Measurements from ENCODE around the gene SORBS2. TPM values are rescaled to one million over a fixed set of nuclear protein-coding genes. Genes with fewer than 3 reads are reported as not detected.

The SORBS2 gene
- total RNA-seq, 3 donors from 2014 or later, result 0.53 to 1.1 (median 0.74) TPM

GRCh38 chr4:185700048-185700447 lies 111.9 kb downstream of the SORBS2 start:
- DNase-seq (no peak), ATAC-seq (no peak)
- H3K9me3 Mint-ChIP-seq, result no peaks in the 10 kb centered on the region
- H3K4me3 Mint-ChIP-seq, result no peak overlapping the region
- no peaks in the 10 kb centered on the region for H3K4me1 Mint-ChIP-seq (ENCODE audit: low read depth)
- no peaks in the 10 kb centered on the region for H3K36me3 Mint-ChIP-seq (ENCODE audit: insufficient read depth)
- H3K27me3 Mint-ChIP-seq (ENCODE audit: low read depth), result peaks cover 10% of the 10 kb centered on the region

- Mint-ChIP-seq H3K4me1 (ENCODE audit: low read depth) (no peaks in the 10 kb centered on the region), H3K36me3 (ENCODE audit: insufficient read depth) (no peaks in the 10 kb centered on the region), H3K4me3 (no peak overlapping the region), H3K9me3 (no peaks in the 10 kb centered on the region), H3K27me3 (ENCODE audit: low read depth) (peaks cover 15% of the 10 kb centered on the region)
- no peak for DNase-seq
- ATAC-seq, result no peak
Measured at GRCh38 chr4:185697488-185697887, 114.5 kb downstream of the SORBS2 start.

GRCh38 chr4:185695743-185696142 lies 116.3 kb downstream of the SORBS2 start:
- ATAC-seq (no peak), DNase-seq (no peak)
- H3K4me3 Mint-ChIP-seq, result no peak overlapping the region
- H3K36me3 Mint-ChIP-seq (ENCODE audit: insufficient read depth), result no peaks in the 10 kb centered on the region
- H3K27me3 Mint-ChIP-seq (ENCODE audit: low read depth), result peaks cover 15% of the 10 kb centered on the region
- H3K9me3 Mint-ChIP-seq, result no peaks in the 10 kb centered on the region
- no peaks in the 10 kb centered on the region for H3K4me1 Mint-ChIP-seq (ENCODE audit: low read depth)

- no peaks in the 10 kb centered on the region for H3K4me1 Mint-ChIP-seq (ENCODE audit: low read depth)
- ATAC-seq (no peak), DNase-seq (no peak)
- no peaks in the 10 kb centered on the region for H3K36me3 Mint-ChIP-seq (ENCODE audit: insufficient read depth)
- H3K9me3 Mint-ChIP-seq, result no peaks in the 10 kb centered on the region
- no peak overlapping the region for H3K4me3 Mint-ChIP-seq
- peaks cover 15% of the 10 kb centered on the region for H3K27me3 Mint-ChIP-seq (ENCODE audit: low read depth)
Measured at GRCh38 chr4:185693548-185694215, 118.3 kb downstream of the SORBS2 start.

- ATAC-seq (no peak), DNase-seq (no peak)
- Mint-ChIP-seq H3K4me1 (ENCODE audit: low read depth) (no peaks in the 10 kb centered on the region), H3K4me3 (no peak overlapping the region), H3K36me3 (ENCODE audit: insufficient read depth) (no peaks in the 10 kb centered on the region), H3K27me3 (ENCODE audit: low read depth) (peaks cover 5% of the 10 kb centered on the region), H3K9me3 (no peaks in the 10 kb centered on the region)
Measured at GRCh38 chr4:185689407-185689806, 122.6 kb downstream of the SORBS2 start.

GRCh38 chr4:185685804-185686203 lies 126.2 kb downstream of the SORBS2 start:
- ATAC-seq, result no peak

GRCh38 chr4:185683896-185684295 lies 128.1 kb downstream of the SORBS2 start:
- ATAC-seq, result no peak
- Mint-ChIP-seq H3K9me3 (no peaks in the 10 kb centered on the region), H3K36me3 (ENCODE audit: insufficient read depth) (no peaks in the 10 kb centered on the region), H3K27me3 (ENCODE audit: low read depth) (peaks cover 9% of the 10 kb centered on the region), H3K4me1 (ENCODE audit: low read depth) (no peaks in the 10 kb centered on the region), H3K4me3 (no peak overlapping the region)
- no peak for DNase-seq

More at GRCh38 chr4:185685804-185686203, 126.2 kb downstream of the SORBS2 start:
- no peaks in the 10 kb centered on the region for H3K9me3 Mint-ChIP-seq
- H3K27me3 Mint-ChIP-seq (ENCODE audit: low read depth), result peaks cover under 1% of the 10 kb centered on the region
- H3K36me3 Mint-ChIP-seq (ENCODE audit: insufficient read depth), result no peaks in the 10 kb centered on the region
- H3K4me3 Mint-ChIP-seq, result no peak overlapping the region
- H3K4me1 Mint-ChIP-seq (ENCODE audit: low read depth), result no peaks in the 10 kb centered on the region
- no peak for DNase-seq

GRCh38 chr4:185683222-185683621 lies 128.8 kb downstream of the SORBS2 start:
- ATAC-seq, result no peak
- no peaks in the 10 kb centered on the region for H3K4me1 Mint-ChIP-seq (ENCODE audit: low read depth)
- H3K36me3 Mint-ChIP-seq (ENCODE audit: insufficient read depth), result no peaks in the 10 kb centered on the region
- DNase-seq, result no peak
- peaks cover 9% of the 10 kb centered on the region for H3K27me3 Mint-ChIP-seq (ENCODE audit: low read depth)
- H3K4me3 Mint-ChIP-seq, result no peak overlapping the region
- H3K9me3 Mint-ChIP-seq, result no peaks in the 10 kb centered on the region

- Mint-ChIP-seq H3K27me3 (ENCODE audit: low read depth) (peaks cover 10% of the 10 kb centered on the region), H3K36me3 (ENCODE audit: insufficient read depth) (no peaks in the 10 kb centered on the region), H3K4me3 (no peak overlapping the region), H3K9me3 (no peaks in the 10 kb centered on the region), H3K4me1 (ENCODE audit: low read depth) (no peaks in the 10 kb centered on the region)
- DNase-seq, result no peak
- no peak for ATAC-seq
Measured at GRCh38 chr4:185682236-185682635, 129.8 kb downstream of the SORBS2 start.

GRCh38 chr4:185681604-185682003 lies 130.4 kb downstream of the SORBS2 start:
- H3K36me3 Mint-ChIP-seq (ENCODE audit: insufficient read depth), result no peaks in the 10 kb centered on the region
- no peaks in the 10 kb centered on the region for H3K4me1 Mint-ChIP-seq (ENCODE audit: low read depth)
- DNase-seq (no peak), ATAC-seq (no peak)
- H3K4me3 Mint-ChIP-seq, result no peak overlapping the region
- peaks cover 11% of the 10 kb centered on the region for H3K27me3 Mint-ChIP-seq (ENCODE audit: low read depth)
- no peaks in the 10 kb centered on the region for H3K9me3 Mint-ChIP-seq

GRCh38 chr4:185680617-185681016 lies 131.4 kb downstream of the SORBS2 start:
- no peaks in the 10 kb centered on the region for H3K9me3 Mint-ChIP-seq
- ATAC-seq, result no peak

GRCh38 chr4:185679523-185679922 lies 132.5 kb downstream of the SORBS2 start:
- no peaks in the 10 kb centered on the region for H3K36me3 Mint-ChIP-seq (ENCODE audit: insufficient read depth)
- peaks cover 11% of the 10 kb centered on the region for H3K27me3 Mint-ChIP-seq (ENCODE audit: low read depth)
- no peak for ATAC-seq
- no peak for DNase-seq
- no peaks in the 10 kb centered on the region for H3K9me3 Mint-ChIP-seq
- H3K4me1 Mint-ChIP-seq (ENCODE audit: low read depth), result no peaks in the 10 kb centered on the region
- no peak overlapping the region for H3K4me3 Mint-ChIP-seq

More at GRCh38 chr4:185680617-185681016, 131.4 kb downstream of the SORBS2 start:
- no peak for DNase-seq
- no peak overlapping the region for H3K4me3 Mint-ChIP-seq
- H3K4me1 Mint-ChIP-seq (ENCODE audit: low read depth), result no peaks in the 10 kb centered on the region
- H3K36me3 Mint-ChIP-seq (ENCODE audit: insufficient read depth), result no peaks in the 10 kb centered on the region
- peaks cover 11% of the 10 kb centered on the region for H3K27me3 Mint-ChIP-seq (ENCODE audit: low read depth)

- ATAC-seq, result no peak
- Mint-ChIP-seq H3K4me3 (no peak overlapping the region), H3K9me3 (no peaks in the 10 kb centered on the region), H3K27me3 (ENCODE audit: low read depth) (peaks cover 11% of the 10 kb centered on the region), H3K36me3 (ENCODE audit: insufficient read depth) (no peaks in the 10 kb centered on the region), H3K4me1 (ENCODE audit: low read depth) (no peaks in the 10 kb centered on the region)
- DNase-seq, result no peak
Measured at GRCh38 chr4:185677637-185678314, 134.2 kb downstream of the SORBS2 start.

- ATAC-seq (no peak), DNase-seq (no peak)
- H3K4me1 Mint-ChIP-seq (ENCODE audit: low read depth), result no peaks in the 10 kb centered on the region
- H3K4me3 Mint-ChIP-seq, result no peak overlapping the region
- H3K27me3 Mint-ChIP-seq (ENCODE audit: low read depth), result peaks cover 3% of the 10 kb centered on the region
- H3K9me3 Mint-ChIP-seq, result no peaks in the 10 kb centered on the region
- no peaks in the 10 kb centered on the region for H3K36me3 Mint-ChIP-seq (ENCODE audit: insufficient read depth)
Measured at GRCh38 chr4:185672618-185673017, 139.4 kb downstream of the SORBS2 start.

GRCh38 chr4:185672151-185672550 lies 139.8 kb downstream of the SORBS2 start:
- DNase-seq (no peak), ATAC-seq (no peak)
- no peak overlapping the region for H3K4me3 Mint-ChIP-seq
- H3K36me3 Mint-ChIP-seq (ENCODE audit: insufficient read depth), result no peaks in the 10 kb centered on the region
- H3K4me1 Mint-ChIP-seq (ENCODE audit: low read depth), result no peaks in the 10 kb centered on the region
- H3K9me3 Mint-ChIP-seq, result no peaks in the 10 kb centered on the region
- peaks cover under 1% of the 10 kb centered on the region for H3K27me3 Mint-ChIP-seq (ENCODE audit: low read depth)

Data from activated T-cell treated with anti-CD3 and anti-CD28 coated beads, Interleukin-2, amount 50 U/mL, for 4 hours (primary cell).